Endothelial cell (in vitro differentiated cells): ENCODE results near the gene POLR2E. TPM values are rescaled to one million over a fixed set of nuclear protein-coding genes. Genes with fewer than 3 reads are reported as not detected.

Experiments used
- DNase-seq: peaks from one replicate; pipeline ENCODE4 v3.0.0; 2021; ENCODE audit warnings: low spot score
- H3K27ac Mint-ChIP-seq: one replicate; pipeline ENCODE4 v1.8.0; 2021; ENCODE audit warnings: mixed read lengths, inconsistent platforms; ENCODE audit not compliant: unreplicated experiment
- H3K27me3 Mint-ChIP-seq: one replicate; pipeline ENCODE4 v1.8.0; 2021; ENCODE audit warnings: mild to moderate bottlenecking, moderate library complexity, mixed read lengths, inconsistent platforms; ENCODE audit not compliant: unreplicated experiment
- H3K36me3 Mint-ChIP-seq: one replicate; pipeline ENCODE4 v1.8.0; 2021; ENCODE audit warnings: mild to moderate bottlenecking, low read depth, mixed read lengths, inconsistent platforms; ENCODE audit not compliant: unreplicated experiment
- H3K4me1 Mint-ChIP-seq: one replicate; pipeline ENCODE4 v1.8.0; 2021; ENCODE audit warnings: mild to moderate bottlenecking, mixed read lengths, inconsistent platforms; ENCODE audit not compliant: unreplicated experiment
- H3K4me3 Mint-ChIP-seq: one replicate; pipeline ENCODE4 v1.8.0; 2021; ENCODE audit warnings: mild to moderate bottlenecking, mixed read lengths, inconsistent platforms; ENCODE audit not compliant: unreplicated experiment
- H3K9me3 Mint-ChIP-seq: one replicate; pipeline ENCODE4 v1.8.0; 2021; ENCODE audit warnings: mixed read lengths, inconsistent platforms; ENCODE audit not compliant: unreplicated experiment
- CTCF ChIP-seq: fragments of 200-600 bp; sonication (generic); IDR thresholded peaks from one replicate; pipeline ENCODE4 v1.5.0; 2021; ENCODE audit warnings: antibody characterized with exemption; ENCODE audit not compliant: unreplicated experiment
- total RNA-seq: library from RNA; stranded (reverse); fragmentation: NEBNext Ultra II Directional; extraction: Animal tissue kit (Norgen Biotek cat#: 25700); gene quantifications from one replicate; pipeline ENCODE4 v1.2.1, GENCODE V29; 2021; ENCODE audit not compliant: unreplicated experiment

POLR2E gene
- total RNA-seq, 1 donor from 2014 or later = 166 TPM

- no peaks in the 10 kb centered on the region for H3K4me1 Mint-ChIP-seq
- no peak for DNase-seq
- no peaks in the 10 kb centered on the region for H3K9me3 Mint-ChIP-seq
- H3K27ac Mint-ChIP-seq = no peak overlapping the region
- H3K4me3 Mint-ChIP-seq = no peak overlapping the region
- H3K36me3 Mint-ChIP-seq = peaks cover 2% of the 10 kb centered on the region
- peaks cover 2% of the 10 kb centered on the region for H3K27me3 Mint-ChIP-seq
- no peak for TF ChIP-seq CTCF
Measured at GRCh38 chr19:1111641-1112267, 16.6 kb upstream of the POLR2E start.

GRCh38 chr19:1110809-1111640 is 15.8 kb upstream of the POLR2E start:
- H3K27me3 Mint-ChIP-seq = peaks cover 3% of the 10 kb centered on the region
- H3K4me1 Mint-ChIP-seq = no peaks in the 10 kb centered on the region
- no peaks in the 10 kb centered on the region for H3K9me3 Mint-ChIP-seq
- peaks cover 4% of the 10 kb centered on the region for H3K36me3 Mint-ChIP-seq
- no peak for TF ChIP-seq CTCF
- DNase-seq = no peak
- H3K27ac Mint-ChIP-seq = no peak overlapping the region
- H3K4me3 Mint-ChIP-seq = no peak overlapping the region

GRCh38 chr19:1109697-1110671 is 14.8 kb upstream of the POLR2E start:
- no peak overlapping the region for H3K4me3 Mint-ChIP-seq
- H3K27ac Mint-ChIP-seq = no peak overlapping the region
- no peaks in the 10 kb centered on the region for H3K9me3 Mint-ChIP-seq
- peaks cover 7% of the 10 kb centered on the region for H3K27me3 Mint-ChIP-seq
- no peak for TF ChIP-seq CTCF
- no peaks in the 10 kb centered on the region for H3K4me1 Mint-ChIP-seq
- DNase-seq = no peak
- H3K36me3 Mint-ChIP-seq = peaks cover 4% of the 10 kb centered on the region

GRCh38 chr19:1109032-1109551 is 13.9 kb upstream of the POLR2E start:
- Mint-ChIP-seq H3K36me3 (peaks cover 4% of the 10 kb centered on the region), H3K4me1 (no peaks in the 10 kb centered on the region), H3K27me3 (peaks cover 5% of the 10 kb centered on the region), H3K27ac (no peak overlapping the region), H3K4me3 (no peak overlapping the region), H3K9me3 (no peaks in the 10 kb centered on the region)
- no peak for TF ChIP-seq CTCF
- DNase-seq = no peak
